Keratinocyte (primary cell): ENCODE data around the gene CHD9NB.
"Not testable (repeated sequence)": the region's sequence is repeated elsewhere in the genome, so short reads cannot be mapped to it uniquely, and the experiment has no call there.

ENCODE experiments used
- CTCF ChIP-seq, 3 experiments: IDR thresholded peaks in 1 of 3; conservative IDR thresholded peaks in 1 of 3; optimal IDR thresholded peaks in 1 of 3; 2 replicates in 2 of 3; 3 replicates in 1 of 3; pipeline versions ENCODE3 to v1.5.1; 2011; ENCODE audit warnings: low read length in 3 of 3, mild to moderate bottlenecking in 3 of 3, moderate library complexity in 2 of 3, control low read depth in 1 of 3, inconsistent platforms in 1 of 3; ENCODE audit not compliant: insufficient read depth in 2 of 3; ENCODE audit errors: extremely low read depth in 1 of 3
- EZH2 ChIP-seq: IDR thresholded peaks from one replicate; pipeline ENCODE4 v1.6.1; 2012; ENCODE audit warnings: inconsistent platforms, mild to moderate bottlenecking, low read length, moderate library complexity

- not testable (repeated sequence) for TF ChIP-seq CTCF (optimal IDR thresholded peaks at IDR 0.05 in 1 of 3, IDR thresholded peaks at IDR 0.05 in 1 of 3, conservative IDR thresholded peaks at IDR 0.05 in 1 of 3; ENCODE audit: extremely low read depth in 1 of 3, insufficient read depth in 2 of 3, low read length in 3 of 3); EZH2
These were observed 21.6 kb upstream of the CHD9NB start for GRCh38 chr16:53074296-53074695.
